GM21825 (cell line): Measurements from ENCODE around the gene F10.

ENCODE experiments used
- ATAC-seq: cut with Tn5 transposase; IDR thresholded peaks from one replicate; pipeline ENCODE4 v1.9.1; 2021; ENCODE audit warnings: mild to moderate bottlenecking, moderate library complexity; ENCODE audit not compliant: unreplicated experiment

The F10 gene

DNA sequence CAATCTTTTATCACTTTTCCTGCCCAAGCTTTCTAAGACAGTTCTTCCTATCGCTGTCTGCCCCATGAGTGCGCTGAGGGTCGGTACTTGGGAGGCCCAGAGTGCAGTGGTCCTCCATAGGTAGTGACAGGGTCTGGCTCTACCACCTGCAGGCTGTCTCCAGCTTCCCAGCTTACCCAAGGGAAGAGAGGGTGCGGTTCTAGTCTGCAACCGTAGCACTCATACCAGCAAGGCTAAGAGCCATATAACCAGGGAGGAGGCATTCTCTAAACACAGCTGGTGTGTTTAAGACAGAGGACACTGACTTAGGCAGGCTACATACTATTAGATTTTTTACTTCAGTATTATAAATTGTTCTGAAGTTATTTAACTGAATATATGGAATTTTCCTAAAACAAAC lies 44.1 kb downstream of the F10 start:
- no peak for ATAC-seq

DNA sequence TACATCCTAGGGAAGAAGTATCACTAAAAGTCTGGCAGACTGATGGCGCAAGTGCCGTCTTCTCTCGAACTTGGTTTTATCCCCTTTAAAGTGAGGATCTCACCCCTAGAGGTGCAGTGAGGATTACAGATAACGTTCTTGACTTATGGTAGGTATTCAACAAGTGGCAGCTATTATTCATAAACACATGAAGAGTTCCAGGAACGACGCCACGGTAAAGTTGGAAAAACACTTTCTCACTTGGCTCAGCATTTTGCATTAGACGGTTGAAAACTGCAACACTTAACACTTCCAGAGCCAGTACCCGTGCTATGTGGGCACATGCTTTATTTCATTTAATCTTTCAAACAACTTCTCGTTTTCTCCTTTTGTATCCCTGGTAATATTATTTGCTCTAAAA lies 44.6 kb downstream of the F10 start:
- ATAC-seq = no peak

DNA sequence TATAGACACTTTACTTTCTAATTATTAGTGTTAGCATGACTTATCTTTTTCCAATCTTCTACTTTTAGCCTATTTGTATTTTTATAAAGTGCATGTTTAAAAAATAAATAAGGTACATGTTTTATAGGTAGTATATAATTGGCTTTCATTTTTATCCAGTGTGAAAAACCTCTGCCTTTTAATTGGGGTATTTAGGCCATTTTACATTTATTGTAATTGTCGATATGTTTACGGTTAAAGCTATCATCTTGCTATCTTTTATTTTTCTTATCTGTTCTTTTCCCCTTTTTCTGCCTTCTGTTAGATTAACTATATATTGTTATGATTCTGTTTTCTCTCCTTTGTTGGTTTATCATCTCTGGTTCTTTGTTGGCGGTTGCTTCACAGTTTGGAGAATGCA lies 45.0 kb downstream of the F10 start:
- no peak for ATAC-seq

DNA sequence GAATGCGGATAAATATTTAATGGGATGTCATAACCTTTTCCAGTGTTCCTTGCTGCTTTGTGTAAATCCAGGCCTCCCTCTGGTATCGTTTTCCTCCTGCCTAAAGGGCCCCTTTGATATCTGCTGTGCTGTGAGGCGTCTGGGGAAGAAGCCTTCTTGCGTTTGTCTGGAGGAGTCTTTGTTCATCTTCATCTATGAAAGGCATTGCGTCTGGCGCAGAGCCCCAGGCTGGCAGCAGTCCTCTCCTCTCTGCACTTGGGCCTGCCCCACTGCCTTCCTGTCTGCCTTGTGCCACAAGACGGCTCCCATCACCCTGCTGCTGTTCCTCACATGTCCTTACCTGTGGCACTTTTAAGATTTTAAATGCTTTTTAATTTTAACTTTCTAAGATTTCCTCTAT lies 45.6 kb downstream of the F10 start:
- no peak for ATAC-seq

DNA sequence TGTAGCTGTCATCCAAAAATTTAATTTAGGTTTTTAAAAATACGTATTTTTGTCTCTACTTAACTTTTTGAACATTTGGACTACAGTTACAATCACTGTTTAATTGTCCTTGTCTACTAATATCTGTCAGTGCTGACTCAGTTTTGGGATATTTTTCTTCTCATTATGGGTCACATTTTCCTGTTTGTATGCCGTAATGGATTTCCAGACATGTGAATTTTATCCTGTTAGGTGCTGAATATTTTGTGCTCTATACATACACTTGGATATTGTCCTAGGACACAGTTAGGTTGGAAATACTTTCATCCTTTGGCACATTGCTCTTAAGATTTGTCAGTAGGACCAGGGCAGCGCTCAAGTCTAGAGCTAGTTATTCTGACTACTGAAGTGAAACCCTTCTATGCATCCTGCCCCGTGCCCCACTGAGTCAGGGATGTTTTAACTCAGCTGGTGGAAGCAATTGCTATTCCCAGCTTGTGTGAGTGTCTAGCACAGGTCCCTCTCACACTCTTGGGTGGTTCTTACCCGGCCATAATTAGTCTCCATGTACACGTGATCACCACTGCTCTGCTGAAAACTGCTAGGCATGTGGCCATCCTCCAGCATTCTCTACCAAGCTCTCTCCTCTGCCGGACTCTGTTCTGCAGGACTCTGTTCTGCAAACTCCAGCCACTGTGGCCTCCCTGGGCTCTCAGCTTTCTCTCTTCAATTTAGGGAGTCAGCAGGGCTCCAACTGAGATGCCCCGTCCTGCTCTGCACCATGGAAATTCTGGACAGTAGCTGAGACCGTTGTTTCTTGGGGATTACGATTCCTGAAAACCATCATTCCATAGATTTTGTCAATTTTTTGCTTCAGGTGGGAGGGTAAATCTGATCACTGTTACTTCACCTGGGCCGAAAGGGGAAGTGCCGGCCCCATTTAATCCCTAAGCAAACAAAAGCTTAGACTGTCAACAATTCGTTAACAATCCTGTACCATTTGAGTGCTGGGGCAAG lies 47.0 kb downstream of the F10 start:
- ATAC-seq = no peak

DNA sequence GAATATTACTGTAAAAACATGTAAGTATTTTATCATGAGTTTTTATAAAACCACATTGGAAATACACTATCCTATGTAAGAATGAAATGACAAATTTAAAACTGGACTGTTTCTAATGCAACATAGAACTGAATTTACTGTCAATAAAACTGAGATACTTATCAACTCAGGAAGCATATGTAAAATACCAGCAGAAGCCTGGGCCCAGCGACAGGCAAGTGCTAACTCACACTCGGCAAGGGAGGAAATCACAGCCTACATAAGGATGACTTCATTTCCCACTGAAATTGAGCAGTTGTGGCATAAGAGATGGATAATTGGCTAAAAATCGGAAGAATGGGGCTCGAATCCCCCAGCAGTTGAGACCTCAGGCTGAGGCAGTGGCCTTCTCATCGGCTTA lies 47.9 kb downstream of the F10 start:
- no peak for ATAC-seq

DNA sequence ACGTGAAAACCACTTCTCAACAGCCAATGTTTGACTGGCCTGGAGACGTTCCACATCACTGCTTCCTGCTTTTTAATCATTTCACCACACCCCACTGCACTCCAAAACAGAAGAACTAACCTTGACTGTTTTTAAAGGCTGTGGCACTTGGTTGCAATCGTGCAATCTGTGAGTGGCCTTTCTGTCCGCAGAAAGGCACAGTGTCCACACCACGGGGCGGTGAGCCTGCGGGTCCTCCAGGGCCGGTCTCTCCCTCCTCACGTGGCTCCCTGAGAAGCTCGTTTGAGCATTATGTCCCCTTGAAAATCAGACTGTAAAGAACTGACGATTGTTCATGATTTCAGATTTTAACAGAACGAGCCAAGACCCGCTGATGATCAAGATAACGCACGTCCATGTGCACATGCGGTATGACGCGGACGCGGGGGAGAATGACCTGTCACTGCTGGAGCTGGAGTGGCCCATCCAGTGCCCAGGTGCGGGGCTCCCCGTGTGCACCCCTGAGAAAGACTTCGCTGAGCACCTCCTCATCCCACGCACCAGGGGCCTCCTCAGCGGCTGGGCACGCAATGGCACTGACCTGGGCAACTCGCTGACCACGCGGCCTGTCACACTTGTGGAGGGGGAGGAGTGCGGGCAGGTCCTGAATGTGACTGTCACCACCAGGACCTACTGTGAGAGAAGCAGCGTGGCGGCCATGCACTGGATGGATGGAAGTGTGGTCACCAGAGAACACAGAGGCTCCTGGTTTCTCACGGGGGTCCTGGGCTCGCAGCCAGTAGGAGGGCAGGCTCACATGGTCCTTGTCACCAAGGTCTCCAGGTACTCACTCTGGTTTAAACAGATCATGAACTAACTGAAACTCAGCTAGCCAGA lies 48.9 kb downstream of the F10 start:
- ATAC-seq = no peak

DNA sequence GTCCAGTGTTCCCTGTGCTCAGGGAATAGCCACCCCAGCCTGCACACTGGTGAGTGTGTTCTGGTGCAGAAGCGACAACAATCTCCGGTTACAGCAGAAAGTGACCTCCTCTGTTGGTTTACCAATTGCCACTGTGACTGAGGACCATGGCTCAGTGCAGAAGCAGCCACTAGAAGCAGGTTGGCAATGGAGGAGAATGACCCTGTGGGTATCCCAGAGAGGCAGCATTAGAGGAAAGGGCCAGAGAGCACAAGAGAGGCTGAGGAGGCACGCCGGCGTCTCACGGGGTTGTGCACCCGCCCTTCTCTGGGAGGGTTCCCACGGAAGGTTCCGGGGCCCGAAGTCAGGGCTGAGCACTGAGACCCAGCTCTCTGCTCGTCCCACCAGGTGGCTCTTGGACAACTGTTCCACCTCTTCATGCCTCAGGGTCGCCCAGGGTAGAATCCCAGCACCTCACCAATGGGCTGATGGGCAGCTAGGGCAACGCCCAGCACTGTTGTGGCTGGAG lies 49.9 kb downstream of the F10 start:
- ATAC-seq = no peak

DNA sequence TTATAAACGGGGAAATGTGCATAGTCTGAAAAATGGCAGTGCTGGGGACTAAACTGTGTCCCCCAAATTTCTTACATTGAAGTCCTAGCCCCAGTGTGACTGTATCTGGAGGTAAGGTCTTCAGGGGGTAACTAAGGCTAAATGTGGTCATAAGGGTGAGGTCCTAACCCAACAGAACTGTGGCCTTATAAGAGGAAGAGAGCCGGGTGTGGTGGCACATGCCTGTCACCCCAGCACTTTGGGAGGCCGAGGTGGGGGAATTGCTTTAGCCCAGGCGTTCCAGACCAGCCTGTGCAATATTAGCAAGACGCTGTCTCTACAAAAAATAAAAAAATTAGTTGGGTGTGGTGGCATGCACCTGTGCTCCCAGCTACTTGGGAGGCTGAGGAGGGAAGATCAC lies 53.7 kb downstream of the F10 start:
- no peak for ATAC-seq

DNA sequence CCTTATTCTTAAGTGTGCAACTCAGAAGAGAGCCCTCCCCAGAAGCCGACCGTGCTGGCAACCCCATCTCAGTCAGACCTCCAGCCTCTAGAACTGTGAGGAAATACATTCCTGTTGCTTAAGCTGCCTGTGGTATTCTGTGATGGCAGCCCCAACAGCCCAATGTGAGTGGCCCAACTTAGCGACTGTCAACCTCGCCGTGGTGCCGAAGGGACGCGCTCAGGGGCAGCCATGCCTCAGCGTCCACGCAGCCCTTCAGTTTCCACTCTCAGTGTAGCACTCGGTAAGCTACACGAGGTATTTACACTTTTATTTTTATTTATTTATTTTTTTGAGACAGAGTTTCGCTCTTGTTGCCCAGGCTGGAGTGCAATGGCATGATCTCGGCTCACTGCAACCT lies 54.2 kb downstream of the F10 start:
- ATAC-seq = no peak

DNA sequence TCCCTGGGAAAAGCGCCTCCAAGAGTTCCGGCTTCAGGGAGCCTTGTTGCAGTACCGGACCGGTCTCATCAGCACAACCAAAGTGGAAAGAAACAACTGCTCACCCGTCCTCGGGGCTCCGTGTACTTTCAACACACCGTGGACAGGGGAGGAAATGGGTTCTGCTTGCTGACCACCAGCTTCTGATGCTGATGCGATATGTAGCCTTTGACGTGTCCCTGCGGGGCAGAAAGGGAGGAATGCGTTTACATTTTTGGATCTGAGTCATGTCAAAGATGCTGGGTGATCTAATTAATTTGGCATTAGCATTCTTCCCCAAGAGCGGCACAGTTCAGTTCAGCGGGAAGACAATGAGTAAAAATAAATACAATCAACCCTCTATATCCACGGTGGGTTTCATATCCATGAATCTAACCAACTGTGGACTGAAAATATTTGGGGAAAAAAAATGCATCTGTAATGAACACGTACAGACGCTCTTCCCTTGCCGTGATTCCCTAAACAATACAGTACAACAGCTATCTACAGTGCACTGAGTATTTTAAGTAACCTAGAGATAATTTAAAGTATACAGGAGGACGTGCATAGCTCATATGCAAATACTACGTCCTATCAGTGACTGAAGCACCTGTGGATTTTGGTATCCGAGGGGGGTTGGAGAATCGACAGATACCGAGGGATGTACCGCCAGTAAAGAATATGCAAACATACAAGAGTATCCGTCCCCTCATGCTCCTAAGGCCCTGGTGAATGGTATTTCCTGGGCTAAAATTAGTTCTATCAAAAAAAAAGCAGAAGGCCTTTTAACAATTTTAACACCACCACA lies 55.7 kb downstream of the F10 start:
- no peak for ATAC-seq

DNA sequence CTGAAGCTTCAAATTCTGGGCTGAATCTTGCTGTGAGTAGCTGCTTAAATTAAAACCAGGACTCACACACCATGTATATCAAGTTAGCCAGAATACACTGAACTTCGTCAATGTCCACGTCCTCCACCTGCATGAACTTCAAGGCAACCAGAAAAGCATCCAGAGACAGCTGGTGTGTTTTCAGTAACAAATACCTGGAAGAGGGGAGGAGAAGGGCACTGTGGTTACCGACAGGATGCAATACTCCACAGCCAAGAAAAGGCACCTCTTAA lies 56.2 kb downstream of the F10 start:
- ATAC-seq = no peak

DNA sequence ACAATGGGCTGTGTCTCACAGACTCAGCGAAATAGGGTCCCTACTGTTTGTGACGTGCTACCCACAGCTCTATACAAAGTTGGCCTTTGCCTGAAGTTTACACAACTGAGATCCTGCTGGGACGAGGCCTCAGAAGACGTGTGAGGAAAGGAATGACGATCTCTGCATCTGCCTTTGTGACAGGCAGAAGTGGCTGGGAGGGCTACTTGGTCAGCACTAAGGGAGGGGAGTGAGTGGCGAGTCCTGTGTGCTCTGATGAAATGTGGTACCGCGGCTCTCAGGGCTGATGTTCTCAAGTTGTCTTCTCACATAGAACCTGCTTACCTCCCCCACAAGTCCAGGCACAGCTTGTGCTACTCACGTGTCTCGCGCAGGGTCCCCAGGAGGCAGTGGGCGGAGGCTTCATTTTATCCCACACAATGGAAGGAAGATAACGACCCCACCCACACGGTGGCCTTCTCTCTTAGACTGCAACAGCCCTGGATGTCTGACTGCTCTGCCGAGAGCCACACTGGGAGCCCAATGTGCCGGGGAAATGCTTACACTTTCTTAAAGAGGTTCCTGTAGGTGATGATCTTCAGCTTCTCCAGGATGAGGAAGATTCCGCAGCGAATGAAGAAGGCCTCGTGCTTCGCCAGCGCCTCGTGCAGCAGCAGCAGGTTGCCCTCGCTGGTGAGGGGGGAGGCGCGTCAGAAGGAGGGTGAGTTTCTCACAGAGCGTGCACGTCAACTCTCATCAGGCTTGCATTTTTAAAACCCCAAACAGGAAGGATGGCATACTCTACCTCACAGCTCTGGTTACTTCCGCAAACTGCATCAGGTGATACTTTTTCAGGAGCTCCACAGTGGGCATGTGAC lies 57.0 kb downstream of the F10 start:
- ATAC-seq = no peak

DNA sequence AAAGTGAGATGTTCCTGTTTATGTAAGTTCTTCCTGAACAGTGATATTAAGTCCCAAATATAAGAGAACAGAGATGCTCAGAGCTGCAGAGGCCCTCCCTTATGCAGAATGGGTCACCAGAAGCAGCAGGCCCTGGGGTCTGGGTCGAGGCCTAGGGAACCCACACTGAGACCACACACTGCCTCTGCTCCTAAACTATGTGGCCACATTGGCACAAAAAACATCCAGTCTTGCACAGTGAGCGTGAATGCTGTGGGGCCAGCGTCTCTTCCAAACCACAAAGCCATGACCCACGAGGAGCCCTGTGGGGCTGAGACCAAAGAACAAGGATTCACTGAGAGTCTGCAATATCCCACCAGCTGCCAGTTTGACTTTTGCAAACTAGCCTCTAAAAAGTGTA lies 59.4 kb downstream of the F10 start:
- ATAC-seq = no peak

DNA sequence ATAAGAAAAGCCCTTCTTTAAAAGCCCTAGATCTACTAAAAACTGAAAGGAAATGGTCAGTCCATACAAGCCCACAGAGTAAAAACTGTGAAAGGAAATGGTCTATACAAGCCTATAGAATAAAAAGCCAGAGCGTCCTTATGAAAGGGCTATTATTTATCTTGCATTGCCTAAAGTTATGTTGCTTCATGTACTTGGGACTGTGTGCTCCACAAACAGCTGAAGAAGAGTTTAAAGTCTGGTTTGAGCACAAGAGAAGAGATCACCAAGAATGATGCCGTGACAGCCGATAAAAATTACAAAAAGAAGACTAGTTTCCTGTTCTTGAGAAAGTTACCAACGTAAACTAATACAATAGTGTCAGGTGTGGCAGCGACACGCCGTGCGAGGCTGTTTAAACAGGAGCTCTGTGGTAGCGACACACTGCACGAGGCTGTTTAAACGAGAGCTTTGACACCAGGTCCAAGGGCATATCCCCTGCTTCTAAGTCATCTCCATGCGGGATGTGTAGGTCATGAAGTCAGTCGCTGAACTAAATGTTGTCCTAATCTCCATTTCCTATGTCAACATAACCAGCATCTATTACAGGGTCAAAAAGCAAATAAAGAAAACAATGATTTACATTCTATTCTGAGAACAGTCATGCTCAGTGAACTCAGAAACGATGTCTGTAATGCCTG lies 61.0 kb downstream of the F10 start:
- ATAC-seq = no peak

DNA sequence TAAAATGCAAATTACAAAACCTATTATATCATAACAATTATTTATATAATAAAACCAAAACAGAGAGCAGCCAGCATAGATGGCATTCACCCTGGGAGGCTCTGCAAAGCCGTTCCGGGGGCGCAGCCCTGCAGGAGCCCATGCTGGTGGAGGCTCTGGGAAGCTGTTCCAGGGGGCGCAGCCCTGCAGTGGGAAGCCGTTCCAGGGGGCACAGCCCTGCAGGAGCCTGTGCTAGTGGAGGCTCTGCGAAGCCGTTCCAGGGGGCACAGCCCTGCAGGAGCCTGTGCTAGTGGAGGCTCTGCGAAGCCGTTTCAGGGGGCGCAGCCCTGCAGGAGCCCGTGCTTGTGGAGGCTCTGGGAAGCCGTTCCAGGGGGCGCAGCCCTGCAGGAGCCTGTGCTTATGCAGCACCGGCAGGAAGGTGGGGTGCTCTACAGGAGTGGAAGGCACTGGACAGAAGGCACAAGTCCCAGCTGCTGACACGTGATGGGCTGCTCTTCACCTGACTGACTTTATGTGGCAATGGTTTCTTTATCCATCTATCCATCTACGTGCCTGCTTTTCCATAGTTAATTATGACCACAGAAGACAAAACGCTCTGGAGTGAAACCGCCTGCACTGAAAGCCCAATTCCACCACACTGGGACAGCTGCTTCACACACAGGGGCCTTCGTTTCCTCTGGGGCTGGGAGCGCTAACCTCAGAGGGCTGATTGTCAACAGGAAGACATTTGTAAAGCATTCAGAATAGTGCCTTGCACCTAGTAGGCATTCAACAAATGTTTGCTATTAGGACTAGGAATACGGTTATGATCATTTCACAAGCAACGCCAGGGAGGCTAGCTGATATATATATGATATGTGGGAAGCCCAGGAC lies 62.2 kb downstream of the F10 start:
- ATAC-seq = no peak

DNA sequence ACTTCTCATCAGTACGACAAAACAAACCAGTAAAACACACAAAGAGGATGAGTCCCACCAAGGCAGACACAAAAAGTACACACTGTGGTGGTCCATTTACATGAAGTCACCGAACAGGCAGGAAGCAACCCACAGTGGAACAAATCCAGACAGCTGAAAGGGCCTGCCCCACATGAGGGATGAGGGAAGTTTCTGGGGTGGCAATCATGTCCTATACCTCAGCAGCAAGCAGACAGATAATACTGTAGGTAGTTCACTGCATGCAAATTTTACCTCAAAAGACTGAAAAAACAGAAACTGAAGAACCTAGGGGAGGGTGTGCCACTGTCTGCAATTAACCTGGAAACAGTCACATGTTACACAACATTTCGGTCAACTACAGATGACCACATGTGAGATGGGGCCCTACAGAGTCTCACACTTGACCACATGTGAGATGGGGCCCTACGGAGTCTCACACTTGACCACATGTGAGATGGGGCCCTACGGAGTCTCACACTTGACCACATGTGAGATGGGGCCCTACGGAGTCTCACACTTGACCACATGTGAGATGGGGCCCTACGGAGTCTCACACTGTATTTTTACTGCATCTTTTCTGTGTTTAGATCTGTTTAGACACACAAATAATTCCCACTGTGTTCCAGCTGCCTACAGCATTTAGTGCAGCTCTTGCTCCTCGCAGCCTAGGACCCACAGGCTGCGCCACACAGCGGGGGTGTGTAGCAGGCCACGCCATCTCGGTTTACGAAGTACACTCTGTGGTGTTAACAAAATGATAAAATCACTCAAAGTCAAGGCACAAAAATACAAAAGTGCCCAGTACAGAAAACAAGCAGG lies 63.7 kb downstream of the F10 start:
- peak; percentile 75 for ATAC-seq

DNA sequence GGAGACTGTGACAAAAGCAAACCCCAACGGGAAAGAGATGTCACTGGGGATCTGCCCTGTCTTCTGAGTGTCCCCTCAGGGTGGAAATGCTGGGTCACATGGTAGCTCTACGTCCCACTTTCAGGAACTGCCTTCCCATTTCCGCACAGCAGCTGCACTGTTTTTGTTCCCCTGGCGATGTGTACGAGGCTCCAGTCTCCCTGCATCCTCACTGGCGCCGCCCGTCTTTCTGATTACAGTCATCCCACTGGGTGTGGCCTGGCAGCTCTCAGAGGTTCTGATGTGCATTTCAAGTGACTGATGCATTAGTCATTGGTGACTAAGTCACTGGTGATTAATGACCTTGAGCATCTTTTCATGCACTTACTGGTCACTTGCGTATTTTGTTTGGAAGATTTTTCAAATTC lies 64.7 kb downstream of the F10 start:
- no peak for ATAC-seq
